Lung (tissue), 12 donors: ENCODE data around the gene MED8. TPM values are rescaled to one million over a fixed set of nuclear protein-coding genes. Genes with fewer than 3 reads are reported as not detected.

Source experiments
- ATAC-seq: fragments of 200-7000 bp; cut with Tn5 transposase; one replicate; pipeline ENCODE4 v1.9.1; 2020; ENCODE audit warnings: moderate number of reproducible peaks; ENCODE audit not compliant: insufficient read depth, low FRiP score
- DNase-seq, 3 donors: peaks; one replicate each; pipeline ENCODE4 v3.0.0-alpha.2; 2013 to 2017
- H3K27ac ChIP-seq, 2 donors: one replicate each; pipeline ENCODE4 v1.5.1; 2013; ENCODE audit warnings: mild to moderate bottlenecking in 2 of 2, moderate library complexity in 2 of 2, control low read depth in 1 of 2, inconsistent platforms in 1 of 2, low read depth in 1 of 2, low read length in 1 of 2
- H3K27me3 ChIP-seq, 3 donors: one replicate each; pipeline ENCODE4 v1.5.1; 2013; ENCODE audit warnings: low read length in 2 of 3; ENCODE audit not compliant: control insufficient read depth in 3 of 3, insufficient read depth in 3 of 3
- H3K36me3 ChIP-seq, 4 donors: one replicate each; pipeline ENCODE4 v1.5.1; 2013; ENCODE audit warnings: low read length in 4 of 4, mild to moderate bottlenecking in 1 of 4, moderate library complexity in 1 of 4; ENCODE audit not compliant: control insufficient read depth in 4 of 4, insufficient read depth in 4 of 4
- H3K4me1 ChIP-seq, 5 donors: one replicate each; pipeline ENCODE4 v1.5.1; 2013; ENCODE audit warnings: low read length in 5 of 5, mild to moderate bottlenecking in 2 of 5, moderate library complexity in 1 of 5; ENCODE audit not compliant: control insufficient read depth in 5 of 5, insufficient read depth in 5 of 5
- H3K4me3 ChIP-seq: one replicate; pipeline ENCODE4 v1.5.1; 2013; ENCODE audit warnings: mild to moderate bottlenecking, control low read depth, moderate library complexity
- H3K9ac ChIP-seq, 2 donors: one replicate each; pipeline ENCODE4 v1.5.1; 2013; ENCODE audit warnings: low read length in 2 of 2, control low read depth in 1 of 2; ENCODE audit not compliant: insufficient read depth in 1 of 2
- H3K9me3 ChIP-seq, 4 donors: one replicate each; pipeline ENCODE4 v1.5.1; 2013; ENCODE audit warnings: low read length in 3 of 4, mild to moderate bottlenecking in 1 of 4, moderate library complexity in 1 of 4; ENCODE audit not compliant: control insufficient read depth in 4 of 4, insufficient read depth in 3 of 4
- WGBS, 2 donors: extraction: QIAGEN DNeasy Blood & Tissue Kit; methylation state at CpG; one replicate each; pipeline ENCODE4 v1.1.7; 2013; 5-methylcytosine and 5-hydroxymethylcytosine counted together
- polyA plus RNA-seq, 2 donors: library from polyadenylated mRNA; stranded (reverse); fragments of 200-250 nt; gene quantifications; one replicate each; pipeline ENCODE4 v1.2.1, GENCODE V29; 2013
- total RNA-seq, 2 donors: library from RNA; depleted of rRNA in 1 of 2; stranded (reverse); fragments of >200 nt in 1 of 2; gene quantifications; one replicate each; pipeline ENCODE4 v1.2.1, GENCODE V29; 2014 to 2021
- TF ChIP-seq, protein P1 (sequence below): IDR thresholded peaks from 2 replicates; pipeline ENCODE4 v1.5.1; 2012; ENCODE audit warnings: mild to moderate bottlenecking; ENCODE audit errors: control extremely low read depth, extremely low read depth
- donor health status: control.
- donor health status: control.
- donor health status: Bipolar disorder and iron deficiency.
- donor health status: healthy.
- donor health status: DM: yes; HTN: yes; CAD: no.

MED8 gene
- total and polyA plus RNA-seq, 4 donors = 35.5 to 45.1 (median 40.1) TPM

DNA sequence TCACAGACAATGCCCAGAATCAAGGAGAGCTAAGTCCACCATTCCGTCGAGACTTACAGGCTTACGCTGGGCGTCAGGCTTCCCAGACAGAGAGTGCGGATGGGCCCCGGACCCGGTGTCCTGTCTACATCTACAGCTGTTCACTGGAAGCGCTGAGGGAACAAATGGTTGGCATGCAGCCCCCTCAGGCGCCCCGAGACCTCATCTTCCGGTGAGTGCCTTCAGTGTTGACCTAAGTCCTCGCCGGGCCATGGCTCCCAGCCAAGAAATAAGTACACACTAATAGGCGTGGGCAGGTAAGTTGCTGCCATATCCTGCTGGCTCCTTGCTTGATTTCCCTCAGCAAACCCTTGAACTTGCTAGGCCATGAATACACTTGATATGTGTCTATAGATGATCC is 37.9 kb upstream of the MED8 start:
- Histone ChIP-seq H3K4me3 (no peak overlapping the region), H3K4me1 (peaks cover 0 to 8% (median 0%) of the 10 kb centered on the region in 5 donors), H3K27ac (no peak overlapping the region), H3K9me3 (peaks cover 0 to 1% (median 0%) of the 10 kb centered on the region in 4 donors), H3K9ac (no peak overlapping the region), H3K27me3 (no peaks in the 10 kb centered on the region), H3K36me3 (peaks cover 27 to 84% (median 54%) of the 10 kb centered on the region in 4 donors)
- DNase-seq (peak in 2 of 3 donors; percentile 31 to 48), ATAC-seq (no peak)
- 80 to 91% methylated on average over 14 of the region's 14 CpGs for WGBS, 2 donors
- TF ChIP-seq, protein P1, sequence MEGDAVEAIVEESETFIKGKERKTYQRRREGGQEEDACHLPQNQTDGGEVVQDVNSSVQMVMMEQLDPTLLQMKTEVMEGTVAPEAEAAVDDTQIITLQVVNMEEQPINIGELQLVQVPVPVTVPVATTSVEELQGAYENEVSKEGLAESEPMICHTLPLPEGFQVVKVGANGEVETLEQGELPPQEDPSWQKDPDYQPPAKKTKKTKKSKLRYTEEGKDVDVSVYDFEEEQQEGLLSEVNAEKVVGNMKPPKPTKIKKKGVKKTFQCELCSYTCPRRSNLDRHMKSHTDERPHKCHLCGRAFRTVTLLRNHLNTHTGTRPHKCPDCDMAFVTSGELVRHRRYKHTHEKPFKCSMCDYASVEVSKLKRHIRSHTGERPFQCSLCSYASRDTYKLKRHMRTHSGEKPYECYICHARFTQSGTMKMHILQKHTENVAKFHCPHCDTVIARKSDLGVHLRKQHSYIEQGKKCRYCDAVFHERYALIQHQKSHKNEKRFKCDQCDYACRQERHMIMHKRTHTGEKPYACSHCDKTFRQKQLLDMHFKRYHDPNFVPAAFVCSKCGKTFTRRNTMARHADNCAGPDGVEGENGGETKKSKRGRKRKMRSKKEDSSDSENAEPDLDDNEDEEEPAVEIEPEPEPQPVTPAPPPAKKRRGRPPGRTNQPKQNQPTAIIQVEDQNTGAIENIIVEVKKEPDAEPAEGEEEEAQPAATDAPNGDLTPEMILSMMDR = no peak

GRCh38 chr1:43426221-43426620 is 36.6 kb upstream of the MED8 start:
- H3K9me3 ChIP-seq = peaks cover 0 to 1% (median 0%) of the 10 kb centered on the region in 4 donors
- ATAC-seq = no peak
- no peak overlapping the region for H3K9ac ChIP-seq
- peaks cover 0 to 8% (median 0%) of the 10 kb centered on the region in 5 donors for H3K4me1 ChIP-seq
- peaks cover 21 to 83% (median 50%) of the 10 kb centered on the region in 4 donors for H3K36me3 ChIP-seq
- no peak for DNase-seq
- TF ChIP-seq, protein P1 = no peak
- H3K27me3 ChIP-seq = no peaks in the 10 kb centered on the region
- no peak overlapping the region for H3K4me3 ChIP-seq
- 88 to 93% methylated on average over 11 of the region's 11 CpGs for WGBS, 2 donors
- H3K27ac ChIP-seq = no peak overlapping the region

GRCh38 chr1:43425045-43425444 is 35.4 kb upstream of the MED8 start:
- Histone ChIP-seq H3K36me3 (peaks cover 30 to 83% (median 49%) of the 10 kb centered on the region in 4 donors), H3K4me1 (peaks cover 0 to 8% (median 0%) of the 10 kb centered on the region in 5 donors), H3K27me3 (no peaks in the 10 kb centered on the region)

More at GRCh38 chr1:43425045-43425444, 35.4 kb upstream of the MED8 start:
- DNase-seq (no peak), ATAC-seq (no peak)
- Histone ChIP-seq H3K9ac (no peak overlapping the region), H3K9me3 (peaks cover 0 to 1% (median 0%) of the 10 kb centered on the region in 4 donors), H3K27ac (no peak overlapping the region), H3K4me3 (no peak overlapping the region)
- 92 to 95% methylated on average over 4 of the region's 4 CpGs for WGBS, 2 donors
- TF ChIP-seq, protein P1 = no peak
